Naive thymus-derived CD4-positive, alpha-beta T cell (primary cell): ENCODE measurements around the gene SHF. TPM values are rescaled to one million over a fixed set of nuclear protein-coding genes. Genes with fewer than 3 reads are reported as not detected.
A peak's percentile ranks its signal among the peaks of the same experiment; 100 is the strongest.

Experiments used
- ATAC-seq: fragments of 150-1000 bp; cut with Tn5 transposase; 2 replicates; pipeline ENCODE4 v1.10.0; 2021; ENCODE audit warnings: mild to moderate bottlenecking, moderate library complexity
- CTCF ChIA-PET: fragments of 350-600 bp; sonication (Branson Sonifier 250); formaldehyde crosslinking; loops from one replicate; lab custom pipeline; 2021; ENCODE audit warnings: antibody characterized with exemption; lab: Charles Lee
- POLR2A ChIA-PET: fragments of 350-600 bp; sonication (Branson Sonifier 250); formaldehyde crosslinking; loops from one replicate; lab custom pipeline; 2021; ENCODE audit warnings: antibody characterized with exemption, inconsistent platforms; lab: Charles Lee
- DNase-seq, 9 donors: peaks; one replicate each; pipeline versions ENCODE4 v3.0.0 to v3.0.0-alpha.2; 2020 to 2022; ENCODE audit warnings: mixed read lengths in 1 of 9
- H3K27ac ChIP-seq: one replicate; pipeline ENCODE4 v1.7.0; 2013; ENCODE audit warnings: mild to moderate bottlenecking, low read depth, low read length, moderate library complexity
- H3K27me3 ChIP-seq, 2 donors: one replicate each; pipeline ENCODE4 v1.7.0; 2013; ENCODE audit warnings: low read length in 2 of 2, mild to moderate bottlenecking in 2 of 2, moderate library complexity in 2 of 2; ENCODE audit not compliant: control insufficient read depth in 2 of 2, insufficient read depth in 2 of 2
- H3K36me3 ChIP-seq, 3 experiments: 1 replicate in 2 of 3; 2 replicates in 1 of 3; pipeline ENCODE4 v1.7.0; 2013; ENCODE audit warnings: low read length in 3 of 3, mild to moderate bottlenecking in 3 of 3, moderate library complexity in 1 of 3; ENCODE audit not compliant: insufficient read depth in 3 of 3, control insufficient read depth in 2 of 3
- H3K4me1 ChIP-seq, 2 donors: one replicate each; pipeline ENCODE4 v1.7.0; 2013; ENCODE audit warnings: low read length in 2 of 2, mild to moderate bottlenecking in 2 of 2, moderate library complexity in 1 of 2; ENCODE audit not compliant: control insufficient read depth in 2 of 2, insufficient read depth in 2 of 2
- H3K4me3 ChIP-seq: 2 replicates; pipeline ENCODE4 v1.7.0; 2013; ENCODE audit warnings: mild to moderate bottlenecking, low read length
- H3K9me3 ChIP-seq, 3 experiments: 1 replicate in 2 of 3; 2 replicates in 1 of 3; pipeline ENCODE4 v1.7.0; 2013; ENCODE audit warnings: low read length in 3 of 3; ENCODE audit not compliant: control insufficient read depth in 2 of 3
- H3K27ac Mint-ChIP-seq, 9 donors: one replicate each; pipeline ENCODE4 v1.8.0; 2020 to 2022; ENCODE audit warnings: mixed read lengths in 9 of 9, mild to moderate bottlenecking in 8 of 9, moderate library complexity in 5 of 9, inconsistent platforms in 2 of 9
- H3K27me3 Mint-ChIP-seq, 5 donors: one replicate each; pipeline ENCODE4 v1.8.0; 2021 to 2022; ENCODE audit warnings: mixed read lengths in 5 of 5, mild to moderate bottlenecking in 1 of 5
- H3K36me3 Mint-ChIP-seq, 5 donors: one replicate each; pipeline ENCODE4 v1.8.0; 2020 to 2022; ENCODE audit warnings: mixed read lengths in 5 of 5, mild to moderate bottlenecking in 3 of 5, inconsistent platforms in 1 of 5
- H3K4me1 Mint-ChIP-seq, 7 donors: one replicate each; pipeline ENCODE4 v1.8.0; 2020 to 2022; ENCODE audit warnings: mixed read lengths in 7 of 7, mild to moderate bottlenecking in 3 of 7, inconsistent platforms in 1 of 7
- H3K4me3 Mint-ChIP-seq, 10 donors: one replicate each; pipeline ENCODE4 v1.8.0; 2020 to 2022; ENCODE audit warnings: mild to moderate bottlenecking in 10 of 10, mixed read lengths in 10 of 10, moderate library complexity in 6 of 10, inconsistent platforms in 2 of 10
- H3K9me3 Mint-ChIP-seq, 11 donors: one replicate each; pipeline ENCODE4 v1.8.0; 2020 to 2022; ENCODE audit warnings: mixed read lengths in 11 of 11, mild to moderate bottlenecking in 4 of 11, inconsistent platforms in 1 of 11, moderate library complexity in 1 of 11
- intact Hi-C, 2 donors: fragments of 100-400 bp; cut with micrococcal nuclease; formaldehyde crosslinking; loops; one replicate each; pipeline ENCODE4 v1.15.1; 2023
- polyA plus RNA-seq, 2 donors: library from polyadenylated mRNA; unstranded; fragments of 300-500 nt; fragmentation: Illumina TruSeq; gene quantifications; one replicate each; pipeline ENCODE4 v1.2.3, GENCODE V29; 2021
- total RNA-seq, 6 experiments: library from RNA in 5 of 6; stranded (reverse) in 5 of 6; gene quantifications; 1 replicate in 5 of 6; 2 replicates in 1 of 6; pipeline ENCODE4 v1.2.3 and lab custom pipeline; 2021 to 2026

The SHF gene
- total and polyA plus RNA-seq, 7 experiments from 2014 or later = 2.5 to 8.7 (median 4.4) TPM

GRCh38 chr15:45230245-45230965 is 42.6 kb upstream of the SHF start:
- H3K36me3 Mint-ChIP-seq = peaks cover 0 to 7% (median 5%) of the 10 kb centered on the region in 5 donors
- peaks cover 2 to 35% (median 17%) of the 10 kb centered on the region in 11 donors for H3K9me3 Mint-ChIP-seq
- Histone ChIP-seq H3K4me1 (no peaks in the 10 kb centered on the region), H3K27ac (no peak overlapping the region), H3K4me3 (no peak overlapping the region), H3K9me3 (peaks cover 0 to 13% (median 0%) of the 10 kb centered on the region in 3 experiments), H3K36me3 (no peaks in the 10 kb centered on the region), H3K27me3 (no peaks in the 10 kb centered on the region)
- peaks cover 0 to 1% (median 0%) of the 10 kb centered on the region in 7 donors for H3K4me1 Mint-ChIP-seq
- CTCF ChIA-PET = interaction anchor here (0.6 kb wide), 2 partner anchors 21 to 904 kb away, joined by 3 read pairs; no protein-coding TSS in a partner anchor
- H3K4me3 Mint-ChIP-seq = no peak overlapping the region
- no peak for ATAC-seq
- H3K27ac Mint-ChIP-seq = no peak overlapping the region
- POLR2A ChIA-PET = no interaction called here
- H3K27me3 Mint-ChIP-seq = peaks cover 5 to 31% (median 8%) of the 10 kb centered on the region in 5 donors
- no peak for DNase-seq
- intact Hi-C loops = no loop called here

- intact Hi-C loops = no loop called here
- Mint-ChIP-seq H3K27ac (peak overlapping the region in 1 of 9 donors; percentile 10), H3K36me3 (peaks cover 0 to 5% (median 3%) of the 10 kb centered on the region in 5 donors), H3K9me3 (peaks cover 0 to 20% (median 4%) of the 10 kb centered on the region in 11 donors), H3K4me1 (peaks cover 0 to 1% (median 0%) of the 10 kb centered on the region in 7 donors), H3K4me3 (no peak overlapping the region), H3K27me3 (peaks cover 10 to 41% (median 18%) of the 10 kb centered on the region in 5 donors)
- Histone ChIP-seq H3K4me1 (no peaks in the 10 kb centered on the region), H3K9me3 (peaks cover 0 to 6% (median 0%) of the 10 kb centered on the region in 3 experiments), H3K27ac (no peak overlapping the region), H3K27me3 (no peaks in the 10 kb centered on the region), H3K36me3 (no peaks in the 10 kb centered on the region), H3K4me3 (no peak overlapping the region)
- POLR2A ChIA-PET = no interaction called here
- CTCF ChIA-PET = no interaction called here
- DNase-seq = no peak
- ATAC-seq = no peak
Measured at GRCh38 chr15:45228931-45229330, 41.2 kb upstream of the SHF start.

DNA sequence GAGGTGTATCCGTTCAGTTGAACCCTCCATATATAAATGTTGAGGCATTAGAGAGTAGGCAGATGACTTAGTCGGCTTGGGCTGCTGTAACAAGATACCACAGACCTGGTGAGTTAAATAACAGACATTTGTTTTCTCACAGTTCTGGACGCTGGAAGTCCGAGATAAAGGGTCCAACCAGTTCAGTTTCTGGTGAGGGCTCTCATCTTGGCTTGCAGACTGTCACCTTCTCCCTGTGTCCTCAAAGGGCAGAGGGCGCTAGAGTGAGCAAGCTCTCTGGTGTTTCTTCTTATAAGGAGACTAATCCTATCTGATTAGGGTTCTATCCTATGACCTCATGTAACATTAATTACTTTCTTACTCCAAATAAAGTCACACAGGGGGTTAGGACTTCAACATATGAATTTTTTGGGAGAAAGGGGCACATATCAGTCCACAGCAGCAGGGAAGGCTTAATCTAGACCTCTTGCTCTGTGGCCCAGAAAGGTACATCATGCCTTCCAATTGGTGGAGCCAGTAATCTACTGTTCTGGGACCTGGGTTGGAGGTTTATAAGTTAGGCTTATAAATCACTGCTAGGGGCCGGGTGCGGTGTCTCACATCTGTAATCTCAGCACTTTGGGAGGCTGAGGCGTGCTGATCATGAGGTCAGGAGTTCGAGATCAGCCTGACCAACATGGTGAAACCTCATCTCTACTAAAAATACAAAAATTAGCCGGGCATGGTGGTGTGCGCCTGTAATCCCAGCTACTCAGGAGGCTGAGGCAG is 37.9 kb upstream of the SHF start:
- ChIA-PET POLR2A (no interaction called here), CTCF (no interaction called here)
- no peaks in the 10 kb centered on the region for H3K9me3 ChIP-seq
- Mint-ChIP-seq H3K4me3 (no peak overlapping the region), H3K27me3 (peaks cover 15 to 39% (median 33%) of the 10 kb centered on the region in 5 donors), H3K9me3 (peaks cover 0 to under 1% (median 0%) of the 10 kb centered on the region in 11 donors), H3K27ac (no peak overlapping the region), H3K4me1 (no peaks in the 10 kb centered on the region), H3K36me3 (no peaks in the 10 kb centered on the region)
- H3K27ac ChIP-seq = no peak overlapping the region
- no peaks in the 10 kb centered on the region for H3K27me3 ChIP-seq
- no peaks in the 10 kb centered on the region for H3K4me1 ChIP-seq
- intact Hi-C loops = loop anchor here in 1 of 2 donors (1.0 kb wide), 1 partner anchor 45 kb away; no protein-coding TSS in a partner anchor
- DNase-seq (no peak), ATAC-seq (no peak)
- H3K4me3 ChIP-seq = no peak overlapping the region
- H3K36me3 ChIP-seq = no peaks in the 10 kb centered on the region

- ChIA-PET POLR2A (no interaction called here), CTCF (no interaction called here)
- Histone ChIP-seq H3K4me1 (no peaks in the 10 kb centered on the region), H3K4me3 (no peak overlapping the region), H3K27me3 (no peaks in the 10 kb centered on the region), H3K36me3 (no peaks in the 10 kb centered on the region), H3K9me3 (no peaks in the 10 kb centered on the region), H3K27ac (no peak overlapping the region)
- ATAC-seq (no peak), DNase-seq (no peak)
- Mint-ChIP-seq H3K27ac (no peak overlapping the region), H3K4me1 (no peaks in the 10 kb centered on the region), H3K36me3 (no peaks in the 10 kb centered on the region), H3K4me3 (no peak overlapping the region), H3K27me3 (peaks cover 15 to 41% (median 36%) of the 10 kb centered on the region in 5 donors), H3K9me3 (no peaks in the 10 kb centered on the region)
- intact Hi-C loops = loop anchor here in 1 of 2 donors (1.0 kb wide), 1 partner anchor 44 kb away; no protein-coding TSS in a partner anchor
Measured at GRCh38 chr15:45224621-45225217, 37.0 kb upstream of the SHF start.

- no peaks in the 10 kb centered on the region for H3K9me3 ChIP-seq
- Mint-ChIP-seq H3K4me3 (no peak overlapping the region), H3K9me3 (no peaks in the 10 kb centered on the region), H3K4me1 (no peaks in the 10 kb centered on the region), H3K27me3 (peaks cover 15 to 41% (median 38%) of the 10 kb centered on the region in 5 donors), H3K36me3 (no peaks in the 10 kb centered on the region), H3K27ac (no peak overlapping the region)
- ChIA-PET POLR2A (no interaction called here), CTCF (no interaction called here)
- H3K4me3 ChIP-seq = no peak overlapping the region
- H3K4me1 ChIP-seq = no peaks in the 10 kb centered on the region
- H3K27ac ChIP-seq = no peak overlapping the region
- no peaks in the 10 kb centered on the region for H3K36me3 ChIP-seq
- DNase-seq (no peak), ATAC-seq (no peak)
- no peaks in the 10 kb centered on the region for H3K27me3 ChIP-seq
- intact Hi-C loops = no loop called here
Measured at GRCh38 chr15:45221967-45222366, 34.2 kb upstream of the SHF start.

DNA sequence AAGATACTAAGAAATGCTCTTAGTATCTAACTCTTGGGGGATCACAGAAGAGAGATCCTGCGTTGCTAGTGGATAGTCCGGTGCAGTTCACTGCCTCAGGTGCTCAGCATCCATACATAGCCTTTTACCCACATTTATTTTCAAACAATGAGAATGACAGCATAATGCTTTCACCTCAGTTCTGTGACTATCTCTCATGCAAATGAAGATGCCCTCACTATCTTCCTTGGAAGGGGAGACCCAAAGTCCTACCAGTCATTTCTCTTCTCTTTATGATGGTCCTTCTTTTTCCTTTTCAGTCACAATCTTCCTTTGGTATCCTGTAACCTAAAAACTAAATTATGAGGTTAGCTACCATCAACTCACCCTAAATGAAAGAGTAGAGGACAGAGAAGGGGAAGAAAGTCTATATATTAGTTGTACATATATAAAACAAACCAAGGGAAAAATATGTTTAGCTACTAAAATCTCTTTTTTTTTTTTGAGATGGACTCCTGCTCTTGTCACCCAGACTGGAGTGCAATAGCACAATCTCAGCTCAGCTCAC is 33.4 kb upstream of the SHF start:
- no peak for ATAC-seq
- no peaks in the 10 kb centered on the region for H3K4me1 ChIP-seq
- intact Hi-C loops = no loop called here
- no peak overlapping the region for H3K4me3 Mint-ChIP-seq
- no peak overlapping the region for H3K4me3 ChIP-seq
- CTCF ChIA-PET = no interaction called here
- no peak overlapping the region for H3K27ac Mint-ChIP-seq
- H3K27me3 Mint-ChIP-seq = peaks cover 15 to 38% (median 36%) of the 10 kb centered on the region in 5 donors
- no peaks in the 10 kb centered on the region for H3K9me3 Mint-ChIP-seq
- POLR2A ChIA-PET = interaction anchor here (0.6 kb wide), 1 partner anchor 623 kb away, joined by 4 read pairs; no protein-coding TSS in a partner anchor
- H3K4me1 Mint-ChIP-seq = no peaks in the 10 kb centered on the region
- no peaks in the 10 kb centered on the region for H3K36me3 ChIP-seq
- no peak overlapping the region for H3K27ac ChIP-seq
- H3K9me3 ChIP-seq = no peaks in the 10 kb centered on the region
- H3K36me3 Mint-ChIP-seq = no peaks in the 10 kb centered on the region
- no peak for DNase-seq
- H3K27me3 ChIP-seq = no peaks in the 10 kb centered on the region
